H9 (cell line): ENCODE data around the gene PRRC2B. TPM values are rescaled to one million over a fixed set of nuclear protein-coding genes. Genes with fewer than 3 reads are reported as not detected.

Experiments used
- DNase-seq: peaks from one replicate; pipeline ENCODE4 v3.0.0-alpha.2; 2017
- H2AFZ ChIP-seq: one replicate; pipeline ENCODE4 v1.6.1; 2013; ENCODE audit warnings: mild to moderate bottlenecking, low read length, control low read depth, moderate library complexity
- H2AK5ac ChIP-seq: 2 replicates; pipeline ENCODE4 v1.6.1; 2013; ENCODE audit warnings: low read length, control low read depth, mixed read lengths; ENCODE audit not compliant: insufficient read length
- H2BK120ac ChIP-seq: one replicate; pipeline ENCODE4 v1.6.1; 2013; ENCODE audit warnings: low read depth, mild to moderate bottlenecking, low read length, control low read depth, inconsistent platforms; ENCODE audit not compliant: poor library complexity, severe bottlenecking
- H2BK12ac ChIP-seq: 2 replicates; pipeline ENCODE4 v1.6.1; 2013; ENCODE audit warnings: low read length, control low read depth, mixed read lengths, low read depth; ENCODE audit not compliant: insufficient read length
- H2BK15ac ChIP-seq: 2 replicates; pipeline ENCODE4 v1.6.1; 2013; ENCODE audit warnings: low read depth, low read length, control low read depth
- H2BK20ac ChIP-seq: one replicate; pipeline ENCODE4 v1.6.1; 2013; ENCODE audit warnings: low read depth, mild to moderate bottlenecking, low read length, control low read depth, inconsistent platforms; ENCODE audit not compliant: poor library complexity, severe bottlenecking
- H2BK5ac ChIP-seq: 2 replicates; pipeline ENCODE4 v1.6.1; 2013; ENCODE audit warnings: low read length, control low read depth, mixed read lengths; ENCODE audit not compliant: insufficient read length
- H3K14ac ChIP-seq: 2 replicates; pipeline ENCODE4 v1.6.1; 2013; ENCODE audit warnings: low read length, control low read depth; ENCODE audit not compliant: insufficient read depth
- H3K18ac ChIP-seq: 2 replicates; pipeline ENCODE4 v1.6.1; 2013; ENCODE audit warnings: low read depth, mild to moderate bottlenecking, mixed read lengths, low read length, control low read depth; ENCODE audit not compliant: insufficient read length
- H3K23ac ChIP-seq: 2 replicates; pipeline ENCODE4 v1.6.1; 2013; ENCODE audit warnings: low read length, control low read depth, mixed read lengths, low read depth; ENCODE audit not compliant: insufficient read length
- H3K23me2 ChIP-seq: 2 replicates; pipeline ENCODE4 v1.6.1; 2013; ENCODE audit warnings: low read depth, mild to moderate bottlenecking, mixed read lengths, low read length, control low read depth; ENCODE audit not compliant: insufficient read length, poor library complexity, severe bottlenecking
- H3K27ac ChIP-seq: 2 replicates; pipeline ENCODE4 v1.5.1; 2013; ENCODE audit warnings: low read length, control low read depth, mixed read lengths, low read depth; ENCODE audit not compliant: insufficient read length
- H3K27me3 ChIP-seq: 2 replicates; pipeline ENCODE4 v1.6.1; 2013; ENCODE audit warnings: low read length, control low read depth, inconsistent platforms; ENCODE audit not compliant: insufficient read depth
- H3K4ac ChIP-seq: 2 replicates; pipeline ENCODE4 v1.6.1; 2013; ENCODE audit warnings: low read depth, mild to moderate bottlenecking, control low read depth, inconsistent platforms, low read length, moderate library complexity
- H3K4me1 ChIP-seq: 2 replicates; pipeline ENCODE4 v1.6.1; 2013; ENCODE audit warnings: low read length, control low read depth, inconsistent platforms; ENCODE audit not compliant: insufficient read depth
- H3K4me2 ChIP-seq: 2 replicates; pipeline ENCODE4 v1.6.1; 2013; ENCODE audit warnings: low read length, control low read depth, mixed read lengths; ENCODE audit not compliant: insufficient read length, insufficient read depth
- H3K56ac ChIP-seq: 2 replicates; pipeline ENCODE4 v1.6.1; 2013; ENCODE audit warnings: low read depth, mild to moderate bottlenecking, mixed read lengths, low read length, control low read depth; ENCODE audit not compliant: insufficient read length
- H3K79me1 ChIP-seq: 2 replicates; pipeline ENCODE4 v1.6.1; 2013; ENCODE audit warnings: low read depth, mild to moderate bottlenecking, moderate library complexity, low read length, control low read depth, inconsistent platforms; ENCODE audit not compliant: insufficient read depth, poor library complexity, severe bottlenecking
- H3K79me2 ChIP-seq: 2 replicates; pipeline ENCODE4 v1.6.1; 2013; ENCODE audit warnings: low read length, control low read depth, inconsistent platforms; ENCODE audit not compliant: insufficient read depth
- H3K9ac ChIP-seq: 2 replicates; pipeline ENCODE4 v1.6.1; 2013; ENCODE audit warnings: low read length, control low read depth, mixed read lengths; ENCODE audit not compliant: insufficient read length; ENCODE audit errors: extremely low read depth
- H3K9me3 ChIP-seq: one replicate; pipeline ENCODE4 v1.6.1; 2013; ENCODE audit warnings: low read depth, low read length, inconsistent platforms; ENCODE audit not compliant: control insufficient read depth
- H3T11ph ChIP-seq: one replicate; pipeline ENCODE4 v1.6.1; 2013; ENCODE audit warnings: mild to moderate bottlenecking, low read length, control low read depth, inconsistent platforms
- H4K20me1 ChIP-seq: one replicate; pipeline ENCODE4 v1.6.1; 2013; ENCODE audit not compliant: control insufficient read depth, insufficient read length, insufficient read depth
- H4K5ac ChIP-seq: 2 replicates; pipeline ENCODE4 v1.6.1; 2013; ENCODE audit warnings: low read depth, mild to moderate bottlenecking, mixed read lengths, low read length, control low read depth; ENCODE audit not compliant: insufficient read length
- H4K8ac ChIP-seq: replicated peaks from 2 replicates; pipeline ENCODE4 v1.6.1; 2013; ENCODE audit warnings: low read length, control low read depth, mixed read lengths, low read depth; ENCODE audit not compliant: insufficient read length
- H4K91ac ChIP-seq: 2 replicates; pipeline ENCODE4 v1.6.1; 2013; ENCODE audit warnings: low read depth, mild to moderate bottlenecking, moderate library complexity, mixed read lengths, low read length, control low read depth; ENCODE audit not compliant: insufficient read length
- H3K27ac Mint-ChIP-seq, 3 experiments: 2 replicates in 2 of 3; 3 replicates in 1 of 3; pipeline ENCODE4 v1.8.0; 2020 to 2021; ENCODE audit warnings: mixed read lengths in 3 of 3, mild to moderate bottlenecking in 1 of 3, moderate library complexity in 1 of 3
- H3K27me3 Mint-ChIP-seq: 2 replicates; pipeline ENCODE4 v1.8.0; 2021; ENCODE audit warnings: low read depth, mild to moderate bottlenecking, moderate library complexity, mixed read lengths
- H3K36me3 Mint-ChIP-seq, 3 experiments: 2 replicates in 2 of 3; 3 replicates in 1 of 3; pipeline ENCODE4 v1.8.0; 2020 to 2021; ENCODE audit warnings: low read depth in 3 of 3, mixed read lengths in 3 of 3; ENCODE audit not compliant: insufficient read depth in 1 of 3
- H3K4me1 Mint-ChIP-seq, 2 experiments: 2 replicates each; pipeline ENCODE4 v1.8.0; 2020; ENCODE audit warnings: mixed read lengths in 2 of 2
- H3K4me3 Mint-ChIP-seq, 2 experiments: 2 replicates in 1 of 2; 3 replicates in 1 of 2; pipeline ENCODE4 v1.8.0; 2020 to 2021; ENCODE audit warnings: mild to moderate bottlenecking in 2 of 2, mixed read lengths in 2 of 2, moderate library complexity in 1 of 2
- H3K9me3 Mint-ChIP-seq, 2 experiments: 2 replicates in 1 of 2; 3 replicates in 1 of 2; pipeline ENCODE4 v1.8.0; 2020; ENCODE audit warnings: mild to moderate bottlenecking in 2 of 2, mixed read lengths in 2 of 2, moderate library complexity in 1 of 2
- WGBS: extraction: QIAGEN DNeasy Blood & Tissue Kit; methylation state at CpG from one replicate; pipeline ENCODE4 v1.1.7; 2013; ENCODE audit warnings: missing lambda C conversion rate, low lambda C conversion rate, mixed read lengths; ENCODE audit not compliant: insufficient read length; ENCODE audit errors: extremely low coverage; 5-methylcytosine and 5-hydroxymethylcytosine counted together
- total RNA-seq: library from RNA; stranded (reverse); gene quantifications from 2 replicates; pipeline ENCODE4 v1.2.1, GENCODE V29; 2021
- TF ChIP-seq, protein P1 (sequence below): fragments of 200-600 bp; sonication (generic); conservative IDR thresholded peaks from 3 replicates; pipeline ENCODE4 v1.8.0; 2021; ENCODE audit warnings: antibody characterized with exemption, mild to moderate bottlenecking

Gene PRRC2B
- total RNA-seq, 1 experiment from 2014 or later: 251 TPM

DNA sequence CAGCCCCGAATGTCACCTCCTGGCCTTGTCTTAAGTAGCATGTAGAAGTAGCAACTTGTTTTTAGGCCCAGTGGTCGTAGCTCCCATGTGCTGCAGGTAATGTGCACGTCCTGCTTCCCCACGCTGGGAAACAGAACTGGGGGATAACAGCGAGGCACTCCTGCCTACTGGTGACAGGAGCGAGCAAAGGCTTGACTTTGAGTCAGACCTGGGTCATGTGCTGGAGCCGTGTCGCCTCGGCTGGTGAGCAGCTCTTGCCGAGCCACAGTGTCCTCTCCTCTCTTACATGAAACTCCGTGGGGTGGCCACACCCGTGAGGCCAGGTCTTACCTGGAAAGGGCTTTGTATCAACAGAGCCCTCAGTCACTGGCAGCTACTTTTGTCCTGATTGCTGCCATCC is 91.3 kb downstream of the PRRC2B start:
- no peaks in the 10 kb centered on the region for H4K20me1 ChIP-seq
- no peak overlapping the region for H3K4me2 ChIP-seq
- TF ChIP-seq, protein P1, sequence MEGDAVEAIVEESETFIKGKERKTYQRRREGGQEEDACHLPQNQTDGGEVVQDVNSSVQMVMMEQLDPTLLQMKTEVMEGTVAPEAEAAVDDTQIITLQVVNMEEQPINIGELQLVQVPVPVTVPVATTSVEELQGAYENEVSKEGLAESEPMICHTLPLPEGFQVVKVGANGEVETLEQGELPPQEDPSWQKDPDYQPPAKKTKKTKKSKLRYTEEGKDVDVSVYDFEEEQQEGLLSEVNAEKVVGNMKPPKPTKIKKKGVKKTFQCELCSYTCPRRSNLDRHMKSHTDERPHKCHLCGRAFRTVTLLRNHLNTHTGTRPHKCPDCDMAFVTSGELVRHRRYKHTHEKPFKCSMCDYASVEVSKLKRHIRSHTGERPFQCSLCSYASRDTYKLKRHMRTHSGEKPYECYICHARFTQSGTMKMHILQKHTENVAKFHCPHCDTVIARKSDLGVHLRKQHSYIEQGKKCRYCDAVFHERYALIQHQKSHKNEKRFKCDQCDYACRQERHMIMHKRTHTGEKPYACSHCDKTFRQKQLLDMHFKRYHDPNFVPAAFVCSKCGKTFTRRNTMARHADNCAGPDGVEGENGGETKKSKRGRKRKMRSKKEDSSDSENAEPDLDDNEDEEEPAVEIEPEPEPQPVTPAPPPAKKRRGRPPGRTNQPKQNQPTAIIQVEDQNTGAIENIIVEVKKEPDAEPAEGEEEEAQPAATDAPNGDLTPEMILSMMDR: no peak
- no peak overlapping the region for H4K91ac ChIP-seq
- Mint-ChIP-seq H3K9me3 (no peaks in the 10 kb centered on the region), H3K27ac (peak overlapping the region in 2 of 3 experiments; percentile 44 to 74; a peak in 2 of 7 replicates), H3K27me3 (no peaks in the 10 kb centered on the region), H3K4me1 (no peaks in the 10 kb centered on the region), H3K36me3 (peaks cover 87 to 100% (median 99%) of the 10 kb centered on the region in 3 experiments), H3K4me3 (no peak overlapping the region)
- H3K27ac ChIP-seq: no peak overlapping the region
- H2BK12ac ChIP-seq: no peak overlapping the region
- no peak overlapping the region for H2BK20ac ChIP-seq
- no peaks in the 10 kb centered on the region for H3K79me2 ChIP-seq
- no peak overlapping the region for H2AK5ac ChIP-seq
- no CpG with 5 or more reads among the region's 12 CpGs for WGBS
- no peak overlapping the region for H4K8ac ChIP-seq
- no peak overlapping the region for H3K18ac ChIP-seq
- H2BK5ac ChIP-seq: no peak overlapping the region
- no peak overlapping the region for H3T11ph ChIP-seq
- H3K14ac ChIP-seq: no peak overlapping the region
- H3K9me3 ChIP-seq: no peaks in the 10 kb centered on the region
- H3K4me1 ChIP-seq: no peaks in the 10 kb centered on the region
- H3K4ac ChIP-seq: no peak overlapping the region
- H2BK120ac ChIP-seq: no peak overlapping the region
- H3K27me3 ChIP-seq: no peaks in the 10 kb centered on the region
- no peak overlapping the region for H3K56ac ChIP-seq
- H3K23ac ChIP-seq: no peak overlapping the region
- H4K5ac ChIP-seq: no peak overlapping the region
- no peaks in the 10 kb centered on the region for H3K23me2 ChIP-seq
- no peak overlapping the region for H2AFZ ChIP-seq
- DNase-seq: no peak
- H2BK15ac ChIP-seq: no peak overlapping the region
- no peaks in the 10 kb centered on the region for H3K79me1 ChIP-seq
- no peak overlapping the region for H3K9ac ChIP-seq
